PC-3 (cell line): ENCODE results near the gene CAP2.

Experiments
- EZH2 ChIP-seq: fragments of 300-600 bp; sonication (generic); IDR thresholded peaks from one replicate; pipeline ENCODE4 v1.6.1; 2017; ENCODE audit warnings: antibody characterized with exemption, mild to moderate bottlenecking, low read length; ENCODE audit not compliant: unreplicated experiment
- EZH2phosphoT487 ChIP-seq: fragments of 300-600 bp; sonication (generic); IDR thresholded peaks from 2 replicates; pipeline ENCODE4 v1.6.1; 2018; ENCODE audit warnings: mild to moderate bottlenecking, antibody characterized with exemption, low read length, borderline replicate concordance
- TF ChIP-seq, protein P1 (sequence below): fragments of 300-600 bp; sonication (generic); conservative IDR thresholded peaks from 2 replicates; pipeline ENCODE4 v1.5.1; 2017; ENCODE audit warnings: antibody characterized with exemption, low read depth, mild to moderate bottlenecking, low read length

DNA sequence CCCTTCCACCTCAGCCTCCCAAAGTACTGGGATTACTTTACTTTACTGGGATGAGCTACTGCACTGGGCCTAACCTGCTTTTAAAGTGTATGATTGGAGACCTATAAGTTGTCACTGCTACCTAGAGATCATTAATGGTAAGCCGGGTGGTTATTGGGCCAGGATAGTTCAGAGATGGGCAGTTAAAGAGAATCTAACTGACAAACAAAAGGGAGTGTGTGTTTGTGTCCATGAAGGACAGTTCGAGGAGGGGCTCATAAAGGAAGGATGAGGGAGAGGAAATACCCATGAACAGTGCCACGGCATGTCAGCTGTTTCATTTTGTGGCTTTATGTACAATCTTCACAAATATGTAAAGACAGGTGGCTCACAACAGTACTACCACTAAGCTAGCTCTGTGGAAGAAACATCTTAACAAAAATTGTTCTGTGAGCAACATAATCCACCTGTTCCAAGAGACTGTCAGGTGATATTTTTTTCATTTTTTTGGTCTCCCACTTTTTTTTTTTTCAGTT is 137.0 kb downstream of the CAP2 start:
- TF ChIP-seq, protein P1, sequence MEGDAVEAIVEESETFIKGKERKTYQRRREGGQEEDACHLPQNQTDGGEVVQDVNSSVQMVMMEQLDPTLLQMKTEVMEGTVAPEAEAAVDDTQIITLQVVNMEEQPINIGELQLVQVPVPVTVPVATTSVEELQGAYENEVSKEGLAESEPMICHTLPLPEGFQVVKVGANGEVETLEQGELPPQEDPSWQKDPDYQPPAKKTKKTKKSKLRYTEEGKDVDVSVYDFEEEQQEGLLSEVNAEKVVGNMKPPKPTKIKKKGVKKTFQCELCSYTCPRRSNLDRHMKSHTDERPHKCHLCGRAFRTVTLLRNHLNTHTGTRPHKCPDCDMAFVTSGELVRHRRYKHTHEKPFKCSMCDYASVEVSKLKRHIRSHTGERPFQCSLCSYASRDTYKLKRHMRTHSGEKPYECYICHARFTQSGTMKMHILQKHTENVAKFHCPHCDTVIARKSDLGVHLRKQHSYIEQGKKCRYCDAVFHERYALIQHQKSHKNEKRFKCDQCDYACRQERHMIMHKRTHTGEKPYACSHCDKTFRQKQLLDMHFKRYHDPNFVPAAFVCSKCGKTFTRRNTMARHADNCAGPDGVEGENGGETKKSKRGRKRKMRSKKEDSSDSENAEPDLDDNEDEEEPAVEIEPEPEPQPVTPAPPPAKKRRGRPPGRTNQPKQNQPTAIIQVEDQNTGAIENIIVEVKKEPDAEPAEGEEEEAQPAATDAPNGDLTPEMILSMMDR = no peak
- TF ChIP-seq EZH2phosphoT487 (no peak), EZH2 (no peak)
